C4-2B (cell line): ENCODE results near the gene FAM53B.

Experiments used
- H3K27ac ChIP-seq: fragments of 450-650 bp; 2 replicates; pipeline ENCODE4 v1.5.1; 2017
- CTCF ChIP-seq: fragments of 450-650 bp; conservative IDR thresholded peaks from 2 replicates; pipeline ENCODE4 v1.5.1; 2017; ENCODE audit warnings: mild to moderate bottlenecking
- ZFX ChIP-seq: fragments of 450-650 bp; IDR thresholded peaks from 2 replicates; pipeline ENCODE4 v1.6.1; 2017

FAM53B gene

GRCh38 chr10:124577651-124578050 lies 166.5 kb downstream of the FAM53B start:
- H3K27ac ChIP-seq = no peak overlapping the region
- no peak for TF ChIP-seq CTCF
- TF ChIP-seq ZFX = no peak

DNA sequence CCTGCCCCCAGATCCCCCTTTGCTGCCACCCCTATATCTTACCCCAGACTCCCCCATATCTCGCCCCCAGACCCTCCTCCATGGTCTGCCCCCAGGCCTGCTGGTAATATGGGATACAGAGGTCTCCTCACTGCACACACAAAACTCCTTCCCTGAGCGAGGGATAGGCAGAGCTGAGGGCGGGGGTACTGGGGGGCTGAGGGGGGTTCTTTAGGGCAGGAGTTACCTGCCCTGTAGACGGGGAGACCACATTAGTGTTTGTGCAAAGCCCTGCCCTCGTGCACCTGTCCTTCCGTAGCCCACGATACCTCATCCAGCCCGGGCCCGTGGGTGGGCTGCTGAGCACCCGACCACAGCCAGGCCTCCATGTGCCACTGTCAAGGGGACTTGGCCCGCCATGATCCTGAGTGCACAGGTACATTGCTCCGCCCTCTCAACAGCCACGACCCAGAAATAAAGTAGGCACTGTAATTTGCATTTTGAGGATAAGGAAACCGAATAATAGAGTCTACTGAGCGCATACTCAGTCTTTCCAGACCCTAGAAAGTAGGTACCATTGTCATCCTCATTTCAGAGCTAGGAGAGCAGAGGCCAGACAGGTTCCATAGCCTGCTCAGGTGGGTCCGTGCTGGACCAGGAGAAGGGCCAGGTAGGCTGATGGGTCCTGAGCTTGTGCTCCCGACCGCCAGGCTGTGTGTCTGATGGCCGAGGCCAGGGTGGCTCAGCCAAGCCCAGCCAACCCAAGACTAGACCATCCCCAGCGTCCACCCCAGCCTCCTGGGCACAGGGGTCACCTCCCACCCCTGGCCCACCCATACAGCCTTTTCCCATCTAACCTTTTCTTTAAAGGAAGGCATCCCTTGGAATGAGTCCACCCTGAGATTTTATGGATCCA lies 167.4 kb downstream of the FAM53B start:
- TF ChIP-seq CTCF (no peak), ZFX (no peak)

DNA sequence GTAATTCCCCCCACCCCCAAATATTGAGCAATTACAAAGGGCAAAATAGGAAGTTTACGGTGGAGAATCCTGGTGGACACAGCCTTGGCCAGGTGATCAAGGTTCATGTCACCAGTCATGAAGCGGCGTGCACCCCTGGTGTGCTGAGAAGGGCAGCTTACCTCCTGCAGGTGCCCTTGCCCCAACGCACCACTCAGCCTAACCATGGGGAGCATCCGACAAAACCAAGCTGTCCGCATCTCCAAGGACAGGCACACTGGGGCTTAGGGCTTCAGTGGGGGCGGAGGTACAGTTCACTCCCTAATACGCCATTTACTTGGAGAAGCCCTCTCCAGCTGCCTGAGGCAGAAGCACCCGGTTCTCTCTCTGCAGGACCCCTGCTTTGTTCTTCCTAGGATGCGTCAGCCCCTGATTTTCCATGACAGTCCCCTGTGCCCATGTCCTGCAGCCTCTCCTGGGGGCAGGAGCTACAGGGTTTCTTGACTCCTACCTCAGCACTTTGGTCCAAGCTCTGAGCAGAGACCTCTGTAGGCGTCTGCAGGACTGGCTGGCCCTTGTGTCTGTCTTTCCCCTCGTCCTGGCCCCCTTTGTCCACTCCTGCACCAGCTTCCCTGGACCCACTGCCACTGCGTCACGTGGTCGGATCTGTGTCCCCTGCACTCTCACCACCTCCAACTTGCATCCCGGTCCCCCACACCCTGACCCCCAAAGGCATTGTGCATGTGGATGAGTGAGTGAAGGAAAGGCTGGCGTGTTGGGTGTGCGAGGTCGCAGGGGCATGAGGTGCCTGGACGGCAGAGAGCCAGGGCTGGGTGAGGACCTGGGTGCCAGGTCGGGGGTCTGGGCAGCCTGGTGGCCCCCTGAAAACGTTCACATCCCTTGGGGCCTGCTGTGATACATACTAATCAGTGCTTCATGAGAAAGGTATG lies 168.8 kb downstream of the FAM53B start:
- no peak overlapping the region for H3K27ac ChIP-seq
- no peak for TF ChIP-seq ZFX
- no peak for TF ChIP-seq CTCF

More for the DNA sequence above, 167.4 kb downstream of the FAM53B start:
- H3K27ac ChIP-seq = no peak overlapping the region

DNA sequence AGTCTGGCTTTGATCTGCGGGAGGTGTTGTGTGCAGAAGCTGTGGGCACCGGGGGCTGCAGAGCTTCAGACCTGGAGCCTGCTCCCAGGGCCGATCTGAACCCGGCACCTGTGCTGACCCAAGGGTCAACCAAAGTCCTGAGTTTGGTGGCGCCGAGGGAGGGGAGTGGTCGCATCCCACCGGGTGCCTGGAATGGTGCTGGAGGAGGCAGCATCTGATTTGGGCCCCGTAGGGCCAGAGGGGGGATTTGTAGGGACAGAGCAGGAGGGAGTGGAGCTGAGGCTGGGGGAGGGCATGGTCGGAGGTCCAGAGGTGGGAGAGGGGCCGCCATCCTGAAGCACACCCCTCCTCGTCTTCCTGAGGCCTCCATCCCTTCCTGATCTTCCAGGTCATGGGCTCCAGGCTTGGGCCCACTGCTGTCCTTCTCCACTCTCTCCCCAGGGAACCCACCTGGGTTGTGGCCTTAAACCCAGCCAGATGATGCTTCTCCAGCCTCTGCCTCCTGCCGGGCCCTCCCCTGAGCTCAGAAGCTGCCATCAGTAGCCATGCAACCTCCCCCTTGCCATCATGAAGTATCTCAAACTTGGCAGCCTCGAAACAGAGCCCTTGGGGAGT lies 169.6 kb downstream of the FAM53B start:
- no peak for TF ChIP-seq ZFX
- TF ChIP-seq CTCF = no peak
- no peak overlapping the region for H3K27ac ChIP-seq

DNA sequence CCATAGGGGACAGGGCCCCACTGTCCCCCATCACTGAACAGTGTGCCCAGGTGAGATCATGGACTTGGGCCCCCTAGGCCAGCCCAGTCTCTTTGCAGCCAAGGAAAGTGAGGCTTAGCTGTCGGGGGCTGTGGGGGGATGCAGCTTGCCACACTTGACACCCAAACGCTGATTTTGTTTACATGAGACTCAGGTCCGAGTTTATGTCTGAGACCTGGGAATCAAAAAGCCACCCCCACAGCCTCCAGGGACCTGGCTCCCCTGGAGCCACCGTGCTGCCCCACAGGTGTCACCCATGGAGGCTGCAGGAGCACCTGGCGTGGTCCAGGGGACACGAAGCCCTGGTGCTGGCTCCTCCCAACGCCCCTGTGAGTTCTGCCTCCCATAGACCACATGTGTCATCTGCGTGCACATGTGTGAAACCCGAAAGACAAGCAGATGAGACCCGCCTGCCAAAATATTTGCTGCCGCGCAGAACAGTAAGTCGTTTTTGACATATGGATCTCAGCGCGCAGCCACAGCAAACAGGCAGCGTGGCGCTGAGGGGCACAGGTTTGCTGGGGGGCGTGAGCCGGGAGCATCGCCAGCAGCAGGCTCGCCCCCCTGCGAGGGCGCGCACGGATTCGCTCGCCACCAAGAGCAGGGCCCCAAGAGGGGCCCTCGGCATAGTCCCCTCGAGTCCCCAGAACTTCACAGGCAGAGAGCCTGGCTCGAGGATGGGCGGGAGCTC lies 170.3 kb downstream of the FAM53B start:
- no peak for TF ChIP-seq ZFX
- TF ChIP-seq CTCF = no peak
- H3K27ac ChIP-seq = no peak overlapping the region

GRCh38 chr10:124572751-124573150 lies 171.4 kb downstream of the FAM53B start:
- TF ChIP-seq ZFX = no peak
- TF ChIP-seq CTCF = no peak

More at GRCh38 chr10:124572751-124573150, 171.4 kb downstream of the FAM53B start:
- no peak overlapping the region for H3K27ac ChIP-seq
